GM21529 (cell line): ENCODE measurements around the gene INF2.

Experiments
- ATAC-seq: cut with Tn5 transposase; IDR thresholded peaks from one replicate; pipeline ENCODE4 v1.9.1; 2021; ENCODE audit not compliant: unreplicated experiment

Gene INF2

GRCh38 chr14:104701383-104702076, 12.1 kb downstream of the INF2 start:
- ATAC-seq, result no peak

- ATAC-seq, result no peak
These were observed 12.7 kb downstream of the INF2 start for GRCh38 chr14:104702106-104702505.

GRCh38 chr14:104702673-104703072, 13.3 kb downstream of the INF2 start:
- ATAC-seq, result no peak

- no peak for ATAC-seq
These were observed 13.9 kb downstream of the INF2 start for GRCh38 chr14:104703269-104703668.

GRCh38 chr14:104704252-104704651, 14.8 kb downstream of the INF2 start:
- no peak for ATAC-seq

- ATAC-seq, result no peak
These were observed 16.1 kb downstream of the INF2 start for GRCh38 chr14:104705340-104706047.

- no peak for ATAC-seq
These were observed 17.6 kb downstream of the INF2 start for GRCh38 chr14:104706733-104707607.

GRCh38 chr14:104707608-104708595, 18.5 kb downstream of the INF2 start:
- no peak for ATAC-seq

GRCh38 chr14:104708606-104709268, 19.3 kb downstream of the INF2 start:
- ATAC-seq, result peak; percentile 84

GRCh38 chr14:104709387-104710039, 20.1 kb downstream of the INF2 start:
- ATAC-seq, result no peak

GRCh38 chr14:104710071-104710735, 20.8 kb downstream of the INF2 start:
- no peak for ATAC-seq

- ATAC-seq, result no peak
These were observed 23.7 kb downstream of the INF2 start for GRCh38 chr14:104712881-104713734.

GRCh38 chr14:104714066-104714465, 24.6 kb downstream of the INF2 start:
- ATAC-seq, result no peak

- no peak for ATAC-seq
These were observed 25.3 kb downstream of the INF2 start for GRCh38 chr14:104714681-104715080.

GRCh38 chr14:104715416-104715815, 26.0 kb downstream of the INF2 start:
- ATAC-seq, result no peak

GRCh38 chr14:104715871-104716270, 26.5 kb downstream of the INF2 start:
- no peak for ATAC-seq

GRCh38 chr14:104717137-104717536, 27.7 kb downstream of the INF2 start:
- ATAC-seq, result no peak

GRCh38 chr14:104717646-104718045, 28.2 kb downstream of the INF2 start:
- no peak for ATAC-seq
